K562 (cell line): ENCODE data around the gene SENP8. TPM values are rescaled to one million over a fixed set of nuclear protein-coding genes. Genes with fewer than 3 reads are reported as not detected.

ENCODE experiments used
- ATAC-seq: fragments of 200-7000 bp; cut with Tn5 transposase; 3 replicates; pipeline ENCODE4 v1.9.1; 2020; ENCODE audit warnings: moderate library complexity
- BruUV-seq: library from RNA; stranded (reverse); fragments of 400-500 nt; replicated peaks from 2 replicates; lab custom pipeline; 2021; lab: Mats Ljungman, UMichigan
- CTCF ChIA-PET: fragments of 300-600 bp; formaldehyde crosslinking; extraction: SDS; loops from one replicate; lab custom pipeline; 2021; ENCODE audit warnings: low intra/inter-chr PET ratio; lab: Yijun Ruan, JAX
- POLR2A ChIA-PET: fragments of 300-600, 350-650 bp; sonication (Branson Sonifier 250); formaldehyde crosslinking; extraction: SDS; loops from one replicate; lab custom pipeline; 2021; ENCODE audit warnings: antibody characterized with exemption, inconsistent platforms; lab: Yijun Ruan, JAX
- DNase-seq, 4 experiments: peaks; one replicate each; pipeline versions ENCODE4 v3.0.0 to v3.0.0-alpha.2; 2011 to 2018; ENCODE audit warnings: low spot score in 3 of 4, mixed read lengths in 3 of 4; ENCODE audit errors: extremely low read depth in 1 of 4
- FAIRE-seq: peaks from 2 replicates; lab custom pipeline; 2011; peaks lifted over from hg19 to GRCh38; lab: Jason Lieb, UNC
- H2AFZ ChIP-seq: 2 replicates; pipeline ENCODE4 v1.6.0; 2011; ENCODE audit warnings: low read depth, low read length, control low read depth, inconsistent platforms
- H3K27ac ChIP-seq: fragments of 200-600 bp; 3 replicates; pipeline ENCODE4 v1.8.0; 2011; ENCODE audit warnings: low read depth, mild to moderate bottlenecking, control low read depth, inconsistent platforms, low read length, moderate library complexity, mixed read lengths; ENCODE audit errors: extremely low read depth
- H3K27me3 ChIP-seq, 2 experiments: fragments of 300-600 bp in 1 of 2; 2 replicates in 1 of 2; 3 replicates in 1 of 2; pipeline versions ENCODE4 v1.6.0 to v1.8.0; 2011; ENCODE audit warnings: inconsistent platforms in 2 of 2, low read length in 2 of 2, mild to moderate bottlenecking in 1 of 2, mixed read lengths in 1 of 2, moderate library complexity in 1 of 2; ENCODE audit not compliant: control insufficient read depth in 2 of 2, insufficient read depth in 2 of 2
- H3K36me3 ChIP-seq: fragments of 300-600 bp; 3 replicates; pipeline ENCODE4 v1.8.0; 2011; ENCODE audit warnings: mild to moderate bottlenecking, low read length, inconsistent platforms; ENCODE audit not compliant: control insufficient read depth, insufficient read depth
- H3K4me1 ChIP-seq, 2 experiments: fragments of 200-600 bp in 1 of 2; replicated peaks in 1 of 2; 2 replicates in 1 of 2; 3 replicates in 1 of 2; pipeline versions ENCODE4 v1.5.1 to v1.8.0; 2011; ENCODE audit warnings: inconsistent platforms in 2 of 2, low read length in 2 of 2, mild to moderate bottlenecking in 1 of 2, mixed read lengths in 1 of 2, moderate library complexity in 1 of 2; ENCODE audit not compliant: control insufficient read depth in 2 of 2, insufficient read depth in 2 of 2
- H3K4me2 ChIP-seq: 2 replicates; pipeline ENCODE4 v1.6.1; 2011; ENCODE audit warnings: low read length, control low read depth, inconsistent platforms, mixed read lengths; ENCODE audit not compliant: insufficient read depth
- H3K4me3 ChIP-seq: fragments of 200-600 bp; sonication (generic), shearing (Covaris generic); 2 replicates; pipeline ENCODE4 v1.5.1; 2016; ENCODE audit warnings: control low read depth, inconsistent platforms
- H3K79me2 ChIP-seq: fragments of 200-600 bp; 3 replicates; pipeline ENCODE4 v1.8.0; 2011; ENCODE audit warnings: low read length, inconsistent platforms; ENCODE audit not compliant: control insufficient read depth, insufficient read depth
- H3K9ac ChIP-seq, 2 experiments: 2 replicates each; pipeline versions ENCODE4 v1.6.0 to v1.6.1; 2011; ENCODE audit warnings: low read depth in 2 of 2, low read length in 2 of 2, control low read depth in 1 of 2, inconsistent platforms in 1 of 2, mild to moderate bottlenecking in 1 of 2, mixed read lengths in 1 of 2; ENCODE audit not compliant: insufficient read depth in 1 of 2
- H3K9me1 ChIP-seq: one replicate; pipeline ENCODE4 v1.6.0; 2011; ENCODE audit warnings: inconsistent platforms, mild to moderate bottlenecking, low read length, moderate library complexity; ENCODE audit not compliant: control insufficient read depth, insufficient read depth
- H3K9me3 ChIP-seq: replicated peaks from 2 replicates; pipeline ENCODE4 v1.5.1; 2011; ENCODE audit warnings: low read depth, low read length, inconsistent platforms; ENCODE audit not compliant: control insufficient read depth, insufficient read depth
- H4K20me1 ChIP-seq: replicated peaks from 2 replicates; pipeline ENCODE4 v1.6.1; 2011; ENCODE audit warnings: low read length, inconsistent platforms, mixed read lengths; ENCODE audit not compliant: control insufficient read depth, insufficient read depth
- CHD1 ChIP-seq: fragments of 200-600 bp; sonication (generic); IDR thresholded peaks from one replicate; pipeline ENCODE4 v1.6.1; 2012; ENCODE audit warnings: mild to moderate bottlenecking, moderate library complexity, low read length, inconsistent platforms
- CTCF ChIP-seq, 3 experiments: IDR thresholded peaks in 2 of 3; conservative IDR thresholded peaks in 1 of 3; 2 replicates each; pipeline ENCODE4 v1.5.1; 2011 to 2012; ENCODE audit warnings: low read length in 3 of 3, mild to moderate bottlenecking in 3 of 3, control low read depth in 2 of 3, improper control_type of control experiment in 1 of 3, inconsistent platforms in 1 of 3, low read depth in 1 of 3, mixed read lengths in 1 of 3, moderate library complexity in 1 of 3; ENCODE audit not compliant: insufficient read depth in 2 of 3
- GMEB1 ChIP-seq: fragments of 250-450 bp; sonication (Bioruptor Pico); IDR thresholded peaks from 2 replicates; pipeline ENCODE4 v1.4.0; 2020; ENCODE audit warnings: mild to moderate bottlenecking
- MXI1 ChIP-seq: IDR thresholded peaks from 2 replicates; pipeline ENCODE4 v1.6.1; 2011; ENCODE audit warnings: low read depth, mild to moderate bottlenecking, improper control_type of control experiment, low read length
- PTTG1 ChIP-seq: fragments of 450-650 bp; IDR thresholded peaks from 2 replicates; pipeline ENCODE4 v1.6.1; 2016; ENCODE audit warnings: low read depth, mild to moderate bottlenecking, missing genetic modification characterization, missing compliant biosample characterization
- ZFP30 ChIP-seq: fragments of 250-450 bp; sonication (Bioruptor Pico); IDR thresholded peaks from 2 replicates; pipeline ENCODE4 v1.8.0; 2022; ENCODE audit warnings: moderate library complexity, mild to moderate bottlenecking, inconsistent platforms, borderline replicate concordance
- ZFX ChIP-seq: sonication (generic); formaldehyde crosslinking; IDR thresholded peaks from 2 replicates; pipeline ENCODE4 v1.8.0; 2022; ENCODE audit warnings: mild to moderate bottlenecking, missing genetic modification reagents, moderate library complexity
- in situ Hi-C: fragments of 300-500 bp; cut with MboI; formaldehyde crosslinking; loops from 4 replicates; pipeline ENCODE4 v1.15.0; 2018; ENCODE audit warnings: inconsistent platforms, mixed read lengths
- intact Hi-C: fragments of 100-400 bp; cut with micrococcal nuclease; formaldehyde crosslinking; loops from 2 replicates; pipeline ENCODE4 v1.14.2; 2022
- polyA plus RNA-seq, 8 experiments: library from polyadenylated mRNA; depleted of rRNA in 4 of 8; stranded (reverse) in 5 of 8; unstranded in 3 of 8; fragments of >200 nt; fragmentation: Nextera tagmentation in 2 of 8; fragmentation: Illumina TruSeq in 1 of 8; extraction: Ambion mirVana in 2 of 8; extraction: Trizol in 1 of 8; gene quantifications; 2 replicates each; pipeline versions ENCODE4 v1.2.1 to v1.2.3, GENCODE V29; 2011 to 2014; ENCODE audit warnings: inconsistent platforms in 1 of 8, missing spikeins in 1 of 8
- total RNA-seq, 7 experiments: library from RNA; depleted of rRNA in 6 of 7; stranded (reverse); fragments of >200 nt in 6 of 7; fragmentation: Illumina TruSeq in 2 of 7; extraction: Trizol in 2 of 7; gene quantifications; 2 replicates each; pipeline versions ENCODE4 v1.2.1 to v1.2.3, GENCODE V29; 2011 to 2021; ENCODE audit warnings: low replicate concordance in 1 of 7
- TF ChIP-seq, protein P1 (sequence below): fragments of 250-450 bp; sonication (Bioruptor Pico); IDR thresholded peaks from 2 replicates; pipeline ENCODE4 v1.4.0; 2020

The SENP8 gene
- total and polyA plus RNA-seq, 9 of the 15 experiments (the other 6 are each of a cell fraction or from before 2014, with no cell fraction given): 1.4 to 5.4 (median 2.4) TPM

DNA sequence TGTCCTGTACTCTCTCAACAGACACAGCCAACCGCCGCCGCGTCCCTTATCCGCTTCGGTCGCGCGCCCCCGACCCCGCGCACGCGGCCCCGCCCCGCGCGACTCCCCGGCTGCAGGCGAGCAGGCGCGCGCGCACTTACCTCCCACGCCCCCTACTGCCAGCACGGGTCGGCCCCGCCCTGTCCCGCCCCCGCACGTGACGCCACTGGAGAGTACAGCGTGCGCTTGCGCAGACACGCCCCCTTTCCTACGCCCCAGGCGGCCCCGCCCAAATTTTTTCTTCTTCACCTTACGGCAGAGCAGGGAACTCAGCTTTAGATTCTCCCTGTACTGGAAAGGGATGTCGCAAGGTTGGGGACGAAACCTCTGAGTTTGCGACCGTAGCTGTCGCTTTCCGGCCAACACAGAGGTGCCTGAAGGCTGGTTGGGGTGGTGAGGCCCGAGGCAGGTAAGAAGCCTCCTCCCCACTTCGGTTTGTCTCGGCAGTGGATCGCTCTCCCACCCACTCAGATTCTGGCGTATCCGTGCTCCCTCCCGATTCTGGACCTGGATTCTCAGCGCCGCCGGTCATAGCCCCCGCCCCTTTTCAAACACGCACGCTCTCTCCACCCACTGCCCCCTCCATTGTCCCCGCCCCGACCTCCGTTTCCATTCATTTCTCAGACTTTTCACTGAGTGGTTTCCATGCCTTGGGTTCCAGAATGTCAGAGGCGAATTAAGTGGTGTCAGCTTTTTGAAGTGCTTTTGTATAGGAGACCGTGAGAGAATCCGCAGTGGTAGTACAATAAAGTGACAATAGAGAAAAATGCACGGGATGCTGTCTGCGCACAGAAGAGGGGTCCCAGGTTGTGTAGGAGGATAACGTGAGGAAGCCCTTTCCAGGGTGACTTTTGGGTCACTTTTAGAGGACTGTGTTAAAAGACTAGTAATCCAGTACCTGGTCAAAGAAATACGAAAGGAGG lies at the start of gene SENP8, which contains the start of gene MYO9A (continued):
- TF ChIP-seq GMEB1 (peak; percentile 9), MXI1 (0 out of 2 replicates have a peak, but pooled peaks have one; percentile 31)
- TF ChIP-seq, all 486 proteins: peak for 91

GRCh38 chr15:72068856-72069255 lies 49.3 kb upstream of the SENP8 start:
- H3K36me3 ChIP-seq: no peaks in the 10 kb centered on the region
- H3K27ac ChIP-seq: no peak overlapping the region
- H3K4me1 ChIP-seq: no peaks in the 10 kb centered on the region
- H2AFZ ChIP-seq: no peak overlapping the region
- no peaks in the 10 kb centered on the region for H3K27me3 ChIP-seq
- in situ Hi-C loops: no loop called here
- ChIA-PET POLR2A (no interaction called here), CTCF (no interaction called here)
- no TSS peak for BruUV-seq
- no peak overlapping the region for H3K4me3 ChIP-seq
- DNase-seq (no peak), ATAC-seq (no peak), FAIRE-seq (no peak)
- H3K4me2 ChIP-seq: no peak overlapping the region
- intact Hi-C loops: no loop called here
- H3K79me2 ChIP-seq: no peaks in the 10 kb centered on the region
- no peaks in the 10 kb centered on the region for H3K9me1 ChIP-seq
- H4K20me1 ChIP-seq: no peaks in the 10 kb centered on the region
- H3K9me3 ChIP-seq: no peaks in the 10 kb centered on the region
- no peak overlapping the region for H3K9ac ChIP-seq
- TF ChIP-seq CTCF (IDR thresholded peaks at IDR 0.05 in 2 of 3, conservative IDR thresholded peaks at IDR 0.05 in 1 of 3; ENCODE audit: insufficient read depth in 2 of 3, low read depth in 1 of 3, low read length in 3 of 3) (no peak), ZFP30 (CRISPR knock-in tag) (no peak), ZFX (no peak), CHD1 (no peak), PTTG1 (no peak)
- TF ChIP-seq, protein P1, sequence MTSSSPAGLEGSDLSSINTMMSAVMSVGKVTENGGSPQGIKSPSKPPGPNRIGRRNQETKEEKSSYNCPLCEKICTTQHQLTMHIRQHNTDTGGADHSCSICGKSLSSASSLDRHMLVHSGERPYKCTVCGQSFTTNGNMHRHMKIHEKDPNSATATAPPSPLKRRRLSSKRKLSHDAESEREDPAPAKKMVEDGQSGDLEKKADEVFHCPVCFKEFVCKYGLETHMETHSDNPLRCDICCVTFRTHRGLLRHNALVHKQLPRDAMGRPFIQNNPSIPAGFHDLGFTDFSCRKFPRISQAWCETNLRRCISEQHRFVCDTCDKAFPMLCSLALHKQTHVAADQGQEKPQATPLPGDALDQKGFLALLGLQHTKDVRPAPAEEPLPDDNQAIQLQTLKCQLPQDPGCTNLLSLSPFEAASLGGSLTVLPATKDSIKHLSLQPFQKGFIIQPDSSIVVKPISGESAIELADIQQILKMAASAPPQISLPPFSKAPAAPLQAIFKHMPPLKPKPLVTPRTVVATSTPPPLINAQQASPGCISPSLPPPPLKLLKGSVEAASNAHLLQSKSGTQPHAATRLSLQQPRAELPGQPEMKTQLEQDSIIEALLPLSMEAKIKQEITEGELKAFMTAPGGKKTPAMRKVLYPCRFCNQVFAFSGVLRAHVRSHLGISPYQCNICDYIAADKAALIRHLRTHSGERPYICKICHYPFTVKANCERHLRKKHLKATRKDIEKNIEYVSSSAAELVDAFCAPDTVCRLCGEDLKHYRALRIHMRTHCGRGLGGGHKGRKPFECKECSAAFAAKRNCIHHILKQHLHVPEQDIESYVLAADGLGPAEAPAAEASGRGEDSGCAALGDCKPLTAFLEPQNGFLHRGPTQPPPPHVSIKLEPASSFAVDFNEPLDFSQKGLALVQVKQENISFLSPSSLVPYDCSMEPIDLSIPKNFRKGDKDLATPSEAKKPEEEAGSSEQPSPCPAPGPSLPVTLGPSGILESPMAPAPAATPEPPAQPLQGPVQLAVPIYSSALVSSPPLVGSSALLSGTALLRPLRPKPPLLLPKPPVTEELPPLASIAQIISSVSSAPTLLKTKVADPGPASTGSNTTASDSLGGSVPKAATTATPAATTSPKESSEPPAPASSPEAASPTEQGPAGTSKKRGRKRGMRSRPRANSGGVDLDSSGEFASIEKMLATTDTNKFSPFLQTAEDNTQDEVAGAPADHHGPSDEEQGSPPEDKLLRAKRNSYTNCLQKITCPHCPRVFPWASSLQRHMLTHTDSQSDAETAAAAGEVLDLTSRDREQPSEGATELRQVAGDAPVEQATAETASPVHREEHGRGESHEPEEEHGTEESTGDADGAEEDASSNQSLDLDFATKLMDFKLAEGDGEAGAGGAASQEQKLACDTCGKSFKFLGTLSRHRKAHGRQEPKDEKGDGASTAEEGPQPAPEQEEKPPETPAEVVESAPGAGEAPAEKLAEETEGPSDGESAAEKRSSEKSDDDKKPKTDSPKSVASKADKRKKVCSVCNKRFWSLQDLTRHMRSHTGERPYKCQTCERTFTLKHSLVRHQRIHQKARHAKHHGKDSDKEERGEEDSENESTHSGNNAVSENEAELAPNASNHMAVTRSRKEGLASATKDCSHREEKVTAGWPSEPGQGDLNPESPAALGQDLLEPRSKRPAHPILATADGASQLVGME (CRISPR knock-in tag): no peak
